Neutrophil (primary cell): Measurements from ENCODE around the gene GRIK4.

Experiments
- H3K27ac ChIP-seq: fragments of 200-600 bp; sonication (generic); 2 replicates; pipeline ENCODE4 v1.5.1; 2016; ENCODE audit warnings: mild to moderate bottlenecking, moderate library complexity
- H3K27me3 ChIP-seq: fragments of 200-600 bp; sonication (generic); 2 replicates; pipeline ENCODE4 v1.6.0; 2016; ENCODE audit warnings: mild to moderate bottlenecking
- H3K36me3 ChIP-seq: fragments of 200-600 bp; sonication (generic); 2 replicates; pipeline ENCODE4 v1.5.1; 2017
- H3K4me1 ChIP-seq, 2 experiments: fragments of 200-600 bp in 1 of 2; sonication (generic) in 1 of 2; 1 replicate in 1 of 2; 2 replicates in 1 of 2; pipeline versions ENCODE4 v1.5.1 to v1.6.1; 2013 to 2016; ENCODE audit warnings: low read depth in 1 of 2, low read length in 1 of 2, mild to moderate bottlenecking in 1 of 2, moderate library complexity in 1 of 2; ENCODE audit not compliant: control insufficient read depth in 1 of 2, insufficient read depth in 1 of 2
- H3K4me3 ChIP-seq, 2 experiments: fragments of 200-600 bp in 1 of 2; sonication (generic) in 1 of 2; 1 replicate in 1 of 2; 2 replicates in 1 of 2; pipeline ENCODE4 v1.5.1; 2013 to 2016; ENCODE audit warnings: low read depth in 1 of 2, low read length in 1 of 2, mild to moderate bottlenecking in 1 of 2, moderate library complexity in 1 of 2
- H3K9me3 ChIP-seq: fragments of 200-600 bp; sonication (generic); 2 replicates; pipeline ENCODE4 v1.5.1; 2016
- CTCF ChIP-seq: fragments of 200-600 bp; sonication (generic); IDR thresholded peaks from 2 replicates; pipeline ENCODE4 v1.5.1; 2016; ENCODE audit warnings: antibody characterized with exemption

The GRIK4 gene

GRCh38 chr11:120532832-120533196, 21.3 kb downstream of the GRIK4 start:
- no peak for TF ChIP-seq CTCF
- H3K27ac ChIP-seq, result no peak overlapping the region
- H3K4me3 ChIP-seq, result no peak overlapping the region
- H3K9me3 ChIP-seq, result no peaks in the 10 kb centered on the region
- peaks cover 12% of the 10 kb centered on the region for H3K27me3 ChIP-seq
- no peaks in the 10 kb centered on the region for H3K4me1 ChIP-seq
- no peaks in the 10 kb centered on the region for H3K36me3 ChIP-seq

- Histone ChIP-seq H3K36me3 (no peaks in the 10 kb centered on the region), H3K9me3 (no peaks in the 10 kb centered on the region), H3K4me1 (no peaks in the 10 kb centered on the region), H3K4me3 (no peak overlapping the region), H3K27me3 (no peaks in the 10 kb centered on the region), H3K27ac (no peak overlapping the region)
- no peak for TF ChIP-seq CTCF
Measured at GRCh38 chr11:120536091-120536796, 24.7 kb downstream of the GRIK4 start.

GRCh38 chr11:120536797-120537169, 25.2 kb downstream of the GRIK4 start:
- Histone ChIP-seq H3K4me1 (no peaks in the 10 kb centered on the region), H3K27me3 (no peaks in the 10 kb centered on the region), H3K4me3 (no peak overlapping the region), H3K9me3 (no peaks in the 10 kb centered on the region), H3K36me3 (no peaks in the 10 kb centered on the region), H3K27ac (no peak overlapping the region)
- TF ChIP-seq CTCF, result no peak

- H3K4me3 ChIP-seq, result no peak overlapping the region
- no peak for TF ChIP-seq CTCF
- no peaks in the 10 kb centered on the region for H3K27me3 ChIP-seq
- H3K9me3 ChIP-seq, result no peaks in the 10 kb centered on the region
- no peaks in the 10 kb centered on the region for H3K4me1 ChIP-seq
- H3K27ac ChIP-seq, result no peak overlapping the region
- no peaks in the 10 kb centered on the region for H3K36me3 ChIP-seq
Measured at GRCh38 chr11:120537996-120538395, 26.4 kb downstream of the GRIK4 start.

- Histone ChIP-seq H3K36me3 (no peaks in the 10 kb centered on the region), H3K4me1 (no peaks in the 10 kb centered on the region), H3K4me3 (no peak overlapping the region), H3K9me3 (no peaks in the 10 kb centered on the region), H3K27me3 (no peaks in the 10 kb centered on the region), H3K27ac (no peak overlapping the region)
- no peak for TF ChIP-seq CTCF
Measured at GRCh38 chr11:120538707-120539106, 27.2 kb downstream of the GRIK4 start.
